Measurements from ENCODE around the gene MARCHF10.

DNA sequence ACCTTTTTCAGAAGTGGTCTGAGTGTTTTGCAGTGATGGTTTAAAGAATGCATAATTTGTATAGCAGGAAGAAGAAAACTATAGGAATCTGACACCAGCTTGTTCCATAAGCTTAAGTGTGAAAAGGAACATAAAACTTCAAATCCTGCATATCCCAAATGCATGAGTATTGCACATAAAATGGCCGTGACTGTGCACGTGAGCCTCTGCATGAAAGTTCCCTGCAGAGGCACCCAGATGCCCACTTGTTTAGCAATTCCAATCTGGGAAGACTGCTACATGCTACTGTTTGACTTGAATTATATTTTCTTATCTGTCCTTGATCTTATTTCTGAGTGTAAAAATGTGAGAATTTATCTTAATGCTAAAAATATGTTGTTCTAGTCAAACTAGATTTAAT, 21.5 kb downstream of the MARCHF10 start:
- TF ChIP-seq ZNF274 (IDR thresholded peaks at IDR 0.05; ENCODE audit: low read depth, low read length) (no peak), SUZ12 (IDR thresholded peaks at IDR 0.05; ENCODE audit: extremely low read depth, insufficient read depth, insufficient read length) (no peak)

Measured in NT2/D1 (cell line).